Kidney glomerular epithelial cell (primary cell): Measurements from ENCODE around the gene BBS1.
"Not testable (repeated sequence)": the region's sequence is repeated elsewhere in the genome, so short reads cannot be mapped to it uniquely, and the experiment has no call there.

Experiments used
- DNase-seq: peaks from one replicate; lab custom pipeline; 2025; lab: John Stamatoyannopoulos, UW

Gene BBS1

GRCh38 chr11:66524304-66525040 is 14.0 kb downstream of the BBS1 start:
- no peak for DNase-seq

GRCh38 chr11:66529069-66529468 is 18.6 kb downstream of the BBS1 start:
- no peak for DNase-seq

DNA sequence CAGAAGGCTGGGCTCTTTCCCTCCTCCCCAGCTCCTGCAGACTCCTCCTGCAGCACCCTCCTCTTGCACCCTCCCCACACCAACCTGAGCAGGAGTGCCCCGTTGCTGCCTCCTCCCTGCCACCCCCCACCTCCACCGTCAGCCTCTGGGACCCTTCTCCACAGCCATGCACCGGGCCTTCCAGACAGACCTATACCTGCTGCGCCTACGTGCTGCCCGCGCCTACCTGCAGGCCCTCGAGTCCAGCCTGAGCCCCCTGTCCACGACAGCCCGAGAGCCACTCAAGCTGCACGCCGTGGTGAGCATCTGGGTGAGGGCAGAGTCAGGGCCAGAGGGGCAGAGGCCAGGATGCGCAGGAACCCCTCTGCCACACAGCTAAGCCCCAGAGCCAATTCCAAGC is 19.2 kb downstream of the BBS1 start:
- DNase-seq: no peak

DNA sequence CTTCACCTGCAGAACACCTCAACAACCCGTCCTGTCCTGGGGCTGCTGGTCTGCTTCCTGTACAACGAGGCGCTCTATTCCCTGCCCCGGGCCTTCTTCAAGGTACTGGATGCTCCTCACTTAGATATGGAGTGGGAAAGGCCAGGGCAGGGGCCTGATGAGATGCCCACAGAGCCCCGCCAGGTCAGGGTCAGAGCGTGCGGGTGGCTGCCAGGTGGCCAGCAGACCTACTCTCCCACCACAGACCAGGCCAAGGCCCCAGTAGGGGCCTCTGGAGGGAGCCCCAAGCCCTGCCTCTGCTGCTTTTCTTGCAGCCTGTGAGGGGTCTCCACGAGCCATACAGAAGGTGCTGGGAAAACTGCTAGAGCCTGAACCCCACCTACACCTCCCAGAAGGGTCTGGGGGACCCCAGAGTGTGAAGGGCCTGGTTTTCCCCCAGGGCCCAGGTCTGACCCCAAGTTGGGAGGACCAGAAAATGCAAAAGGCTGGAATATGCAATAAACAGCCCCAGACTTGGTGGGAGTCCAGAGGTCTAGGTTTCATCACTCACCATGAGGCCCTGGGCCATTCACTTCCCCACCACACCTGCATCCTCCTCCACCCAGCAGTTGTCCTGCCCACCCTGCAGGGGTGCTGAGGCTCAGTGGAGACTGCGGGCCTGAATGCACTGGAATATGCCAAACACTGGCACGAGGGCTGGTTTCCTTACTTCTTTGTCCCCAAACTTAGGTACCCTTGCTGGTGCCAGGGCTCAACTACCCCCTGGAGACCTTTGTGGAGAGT is 20.7 kb downstream of the BBS1 start:
- no peak for DNase-seq

GRCh38 chr11:66531841-66532240 is 21.4 kb downstream of the BBS1 start:
- DNase-seq: no peak

DNA sequence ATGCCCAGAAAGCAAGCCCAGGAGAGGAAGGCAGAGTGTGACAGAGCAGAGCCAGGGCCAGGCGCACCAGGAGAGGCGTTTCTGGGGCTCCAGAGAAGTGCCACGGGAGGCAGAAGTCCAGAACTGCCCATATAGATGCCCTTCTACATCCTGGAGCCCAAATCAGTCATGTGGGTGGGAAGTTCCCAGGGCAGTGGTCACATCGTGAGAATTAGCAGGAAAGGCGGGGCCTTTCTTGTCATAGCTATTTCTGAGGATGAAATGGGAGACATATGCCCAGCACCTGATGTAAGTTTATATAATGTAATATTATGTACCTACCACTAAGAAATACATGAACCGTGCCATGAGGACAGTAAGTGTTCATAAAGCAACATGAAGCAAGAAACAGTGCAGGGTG is 22.3 kb downstream of the BBS1 start:
- DNase-seq: no peak

- no peak for DNase-seq
These were observed 28.9 kb downstream of the BBS1 start for GRCh38 chr11:66539170-66539869.

GRCh38 chr11:66539870-66540213 is 29.4 kb downstream of the BBS1 start:
- no peak for DNase-seq

GRCh38 chr11:66540598-66540997 is 30.2 kb downstream of the BBS1 start:
- not testable (repeated sequence) for DNase-seq

- DNase-seq: no peak
These were observed 31.5 kb downstream of the BBS1 start for GRCh38 chr11:66541892-66542291.

DNA sequence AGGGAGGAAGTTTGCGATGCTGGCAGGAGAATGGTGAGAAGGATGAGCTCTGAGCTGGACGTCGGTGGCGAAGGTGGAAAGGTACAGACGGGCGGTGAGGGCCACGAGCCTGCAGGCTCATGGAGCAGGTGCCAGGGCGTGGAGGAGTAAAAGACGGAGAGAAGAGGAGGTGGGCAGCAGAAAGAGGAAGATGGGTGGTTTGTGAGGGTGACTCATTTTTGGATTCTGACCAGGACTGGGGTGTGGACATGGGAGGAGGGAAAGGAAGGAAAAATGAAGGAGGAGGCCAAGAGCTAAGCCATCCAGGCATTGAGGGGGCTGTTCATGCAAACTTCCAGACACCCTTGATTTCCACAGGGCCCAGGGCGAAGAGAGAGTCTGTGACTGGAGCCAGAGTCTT is 31.9 kb downstream of the BBS1 start:
- DNase-seq: no peak

DNA sequence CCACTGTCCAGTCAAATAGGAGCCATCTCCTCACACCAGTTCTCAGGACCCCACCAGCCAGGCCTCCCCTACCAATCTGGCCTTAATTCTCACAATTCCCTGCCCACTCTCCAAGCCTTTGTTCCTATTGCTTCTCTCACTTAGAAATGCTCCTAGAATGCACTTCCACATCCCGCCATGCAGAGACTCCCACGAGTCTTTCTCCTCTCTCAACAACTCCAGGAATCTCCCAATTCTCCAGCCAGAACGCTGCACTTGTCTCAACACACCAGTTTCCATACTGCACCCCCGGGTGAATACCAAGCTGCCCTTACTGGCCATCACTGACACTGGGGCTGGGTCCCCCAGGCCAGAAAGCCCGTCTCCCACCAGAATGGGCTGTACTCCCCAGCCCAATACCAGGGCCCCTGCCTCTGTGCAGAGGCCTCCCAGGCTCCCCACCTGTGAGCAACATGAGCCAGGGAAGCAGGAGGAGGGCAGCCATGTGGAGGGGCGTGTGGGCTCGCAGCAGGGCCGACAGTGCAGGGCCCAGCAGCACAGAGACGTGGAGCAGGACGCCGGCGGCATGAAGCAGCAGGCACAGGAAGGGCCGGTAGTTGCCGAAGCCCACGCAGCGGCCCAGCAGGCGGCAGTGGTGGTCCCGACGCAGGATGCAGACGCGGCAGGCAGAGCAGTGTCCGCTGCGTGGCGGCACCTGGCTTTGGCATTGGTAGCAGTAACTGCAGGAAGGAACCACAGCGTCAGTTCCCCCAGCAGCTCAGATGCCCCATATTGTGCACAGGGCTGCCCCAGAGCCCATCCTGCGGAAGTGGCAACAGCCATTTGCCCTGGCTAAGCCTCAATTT is 33.0 kb downstream of the BBS1 start:
- peak; percentile 39 for DNase-seq

DNA sequence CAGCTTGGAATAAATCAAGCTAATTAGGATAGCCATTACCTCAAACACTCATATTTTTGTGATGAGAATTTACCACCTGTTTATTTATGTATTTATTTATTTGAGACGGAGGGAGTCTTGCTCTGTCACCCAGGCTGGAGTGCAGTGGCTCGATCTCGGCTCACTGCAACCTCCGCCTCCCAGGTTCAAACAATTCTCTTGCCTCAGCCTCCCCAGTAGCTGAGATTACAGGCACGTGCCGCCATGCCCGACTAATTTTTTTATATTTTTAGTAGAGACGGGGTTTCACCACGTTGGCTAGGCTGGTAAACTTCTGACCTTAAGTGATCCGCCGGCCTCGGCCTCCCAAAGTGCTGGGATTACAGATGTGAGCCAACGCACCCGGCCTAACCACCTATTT is 34.5 kb downstream of the BBS1 start:
- not testable (repeated sequence) for DNase-seq

DNA sequence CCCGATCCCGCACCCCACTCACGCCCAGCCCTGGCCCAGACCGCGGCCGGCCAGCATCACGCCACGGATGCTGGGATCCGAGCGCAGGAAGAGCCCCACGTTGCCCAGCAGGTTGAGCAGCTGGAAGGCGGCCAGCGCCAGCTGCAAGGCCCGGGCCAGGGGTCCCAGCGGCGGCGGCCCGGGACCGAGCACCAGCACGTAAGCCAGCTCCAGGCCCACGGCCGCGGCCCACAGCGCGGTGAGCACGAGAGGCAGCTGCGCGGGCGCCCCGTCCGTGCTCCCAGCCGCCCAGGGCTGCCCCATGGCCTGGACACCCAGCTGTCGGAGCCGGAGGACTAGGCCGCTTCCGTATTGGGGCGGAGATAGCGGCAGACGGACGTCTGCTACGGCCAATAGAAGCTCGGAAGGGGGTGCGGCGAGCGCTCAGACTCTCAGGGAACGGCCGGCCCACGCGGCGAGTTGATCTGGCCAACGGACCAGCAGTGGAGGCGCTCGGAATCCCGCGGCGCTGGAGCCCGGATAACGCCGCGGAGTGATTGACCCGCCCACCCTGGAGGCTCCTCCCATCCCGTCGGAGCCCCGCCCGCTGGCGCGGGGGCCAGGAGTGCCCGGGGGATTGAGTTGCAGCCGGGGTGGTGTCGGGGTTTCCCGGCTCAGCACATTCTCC is 35.4 kb downstream of the BBS1 start, which contains the start of gene ZDHHC24:
Gene ZDHHC24 (minus strand): TSS at position 348 of the 667 bp plus-strand sequence. CDS start 45 bp downstream, at position 303.
- DNase-seq: peak; percentile 91

GRCh38 chr11:66546368-66546965 is 36.0 kb downstream of the BBS1 start, which contains the start of gene ACTN3:
ACTN3 (plus strand) TSS chr11:66546903; CDS start chr11:66546938, 35 bp downstream.
- DNase-seq: no peak

GRCh38 chr11:66546966-66547661 is 36.7 kb downstream of the BBS1 start:
- no peak for DNase-seq

DNA sequence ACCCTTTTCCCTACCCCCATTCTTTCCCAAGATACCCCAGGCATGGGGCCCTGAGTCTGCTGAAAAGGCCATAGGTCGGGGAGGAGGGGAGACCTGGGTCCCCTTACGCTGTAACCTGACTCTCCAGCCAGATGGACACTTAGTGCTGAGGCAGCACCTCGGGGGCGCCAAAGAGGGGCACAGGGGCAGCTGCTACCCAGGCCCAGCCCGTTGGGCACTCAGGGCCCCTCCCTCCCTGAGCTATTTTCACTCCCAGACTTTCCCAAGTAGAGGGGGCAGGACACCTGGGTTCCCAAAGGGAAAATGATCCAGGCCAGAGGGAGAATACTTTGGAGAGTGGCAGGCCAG is 37.2 kb downstream of the BBS1 start:
- DNase-seq: no peak

- no peak for DNase-seq
These were observed 37.6 kb downstream of the BBS1 start for GRCh38 chr11:66548041-66548440.

GRCh38 chr11:66548774-66549630 is 38.6 kb downstream of the BBS1 start:
- no peak for DNase-seq
